GM12891 (cell line): Measurements from ENCODE around the gene P2RY13.

Experiments
- POLR2A ChIP-seq: IDR thresholded peaks from 2 replicates; pipeline ENCODE4 v1.6.1; 2011; ENCODE audit warnings: low read depth, low read length, control low read depth
- POLR2AphosphoS5 ChIP-seq: IDR thresholded peaks from 2 replicates; pipeline ENCODE4 v1.6.1; 2011; ENCODE audit warnings: low read depth, low read length, control low read depth
- POU2F2 ChIP-seq: IDR thresholded peaks from 2 replicates; pipeline ENCODE4 v1.6.1; 2011; ENCODE audit warnings: low read depth, mild to moderate bottlenecking, control low read depth, low read length, moderate library complexity
- SPI1 ChIP-seq: IDR thresholded peaks from 2 replicates; pipeline ENCODE4 v1.6.1; 2011; ENCODE audit warnings: low read depth, low read length, control low read depth
- TAF1 ChIP-seq: IDR thresholded peaks from 2 replicates; pipeline ENCODE4 v1.6.1; 2011; ENCODE audit warnings: low read depth, low read length, control low read depth

- TF ChIP-seq POLR2AphosphoS5, result no peak
- TF ChIP-seq TAF1, result no peak
- no peak for TF ChIP-seq POLR2A
- TF ChIP-seq POU2F2, result no peak
- TF ChIP-seq SPI1, result no peak
These were observed 23.6 kb downstream of the P2RY13 start for GRCh38 chr3:151305775-151306151.
